IMR-90 (cell line): Measurements from ENCODE around the gene PLXNA4. TPM values are rescaled to one million over a fixed set of nuclear protein-coding genes. Genes with fewer than 3 reads are reported as not detected.
A peak's percentile ranks its signal among the peaks of the same experiment; 100 is the strongest.

Experiments used
- ATAC-seq: fragments of 200-7000 bp; cut with Tn5 transposase; 2 replicates; pipeline ENCODE4 v1.9.1; 2020; ENCODE audit warnings: low read depth, mild to moderate bottlenecking, moderate library complexity
- BruUV-seq: library from RNA; stranded (reverse); fragments of 400-500 nt; replicated peaks from 2 replicates; lab custom pipeline; 2021; lab: Mats Ljungman, UMichigan
- CTCF ChIA-PET: fragments of 300-600 bp; formaldehyde crosslinking; extraction: SDS; loops from one replicate; lab custom pipeline; 2021; ENCODE audit warnings: antibody characterized with exemption; lab: Yijun Ruan, JAX
- POLR2A ChIA-PET: fragments of 300-600 bp; sonication (Branson Sonifier 250); formaldehyde crosslinking; loops from one replicate; lab custom pipeline; 2022; ENCODE audit warnings: antibody characterized with exemption; ENCODE audit not compliant: unreplicated experiment; lab: Charles Lee
- DNase-seq: peaks from one replicate; pipeline ENCODE4 v3.0.0; 2013
- H2AFZ ChIP-seq: replicated peaks from 2 replicates; pipeline ENCODE3; 2013; ENCODE audit warnings: low read length, mild to moderate bottlenecking; ENCODE audit not compliant: poor library complexity
- H2AK5ac ChIP-seq: 2 replicates; pipeline ENCODE4 v1.6.1; 2013; ENCODE audit warnings: low read depth, low read length, inconsistent platforms
- H2AK9ac ChIP-seq: replicated peaks from 2 replicates; pipeline ENCODE3; 2013; ENCODE audit warnings: mild to moderate bottlenecking, low read depth, low read length, moderate library complexity; ENCODE audit not compliant: poor library complexity
- H2BK120ac ChIP-seq: 2 replicates; pipeline ENCODE4 v1.6.1; 2013; ENCODE audit warnings: low read depth, low read length, inconsistent platforms
- H2BK15ac ChIP-seq: 3 replicates; pipeline ENCODE4 v1.6.1; 2013; ENCODE audit warnings: low read depth, low read length, inconsistent platforms
- H2BK20ac ChIP-seq: 2 replicates; pipeline ENCODE4 v1.6.1; 2013; ENCODE audit warnings: low read depth, mild to moderate bottlenecking, inconsistent platforms, low read length, moderate library complexity
- H2BK5ac ChIP-seq: 2 replicates; pipeline ENCODE4 v1.6.1; 2013; ENCODE audit warnings: mild to moderate bottlenecking, low read depth, low read length, inconsistent platforms; ENCODE audit not compliant: poor library complexity, severe bottlenecking
- H3K14ac ChIP-seq: replicated peaks from 2 replicates; pipeline ENCODE4 v1.6.1; 2013; ENCODE audit warnings: low read depth, low read length, inconsistent platforms
- H3K18ac ChIP-seq: 2 replicates; pipeline ENCODE4 v1.6.1; 2013; ENCODE audit warnings: low read depth, low read length, control low read depth
- H3K23ac ChIP-seq: 2 replicates; pipeline ENCODE4 v1.6.1; 2013; ENCODE audit warnings: low read depth, low read length, inconsistent platforms
- H3K27ac ChIP-seq: 2 replicates; pipeline ENCODE4 v1.5.1; 2013; ENCODE audit warnings: mild to moderate bottlenecking, control low read depth, low read length; ENCODE audit not compliant: insufficient read depth
- H3K27me3 ChIP-seq: 2 replicates; pipeline ENCODE4 v1.6.1; 2013; ENCODE audit warnings: low read length; ENCODE audit not compliant: control insufficient read depth, insufficient read depth
- H3K36me3 ChIP-seq: 2 replicates; pipeline ENCODE4 v1.6.1; 2013; ENCODE audit warnings: low read length, mixed read lengths; ENCODE audit not compliant: control insufficient read depth, insufficient read depth
- H3K4ac ChIP-seq: 2 replicates; pipeline ENCODE4 v1.6.1; 2013; ENCODE audit warnings: low read depth, low read length, inconsistent platforms
- H3K4me1 ChIP-seq: 2 replicates; pipeline ENCODE4 v1.6.1; 2013; ENCODE audit warnings: low read length, mixed read lengths; ENCODE audit not compliant: control insufficient read depth, insufficient read depth
- H3K4me2 ChIP-seq: 2 replicates; pipeline ENCODE4 v1.6.1; 2013; ENCODE audit warnings: low read depth, mild to moderate bottlenecking, control low read depth, low read length, moderate library complexity
- H3K4me3 ChIP-seq: 2 replicates; pipeline ENCODE4 v1.5.1; 2013; ENCODE audit warnings: low read depth, mild to moderate bottlenecking, control low read depth, low read length, moderate library complexity; ENCODE audit not compliant: insufficient read depth
- H3K56ac ChIP-seq: 2 replicates; pipeline ENCODE4 v1.6.1; 2013; ENCODE audit warnings: low read length, inconsistent platforms; ENCODE audit not compliant: insufficient read depth; ENCODE audit errors: extremely low read depth
- H3K79me1 ChIP-seq, 2 experiments: 2 replicates each; pipeline ENCODE4 v1.6.1; 2013; ENCODE audit warnings: low read length in 2 of 2, inconsistent platforms in 1 of 2, low read depth in 1 of 2
- H3K9ac ChIP-seq: 2 replicates; pipeline ENCODE4 v1.6.1; 2013; ENCODE audit warnings: low read depth, low read length, control low read depth
- H3K9me1 ChIP-seq: 2 replicates; pipeline ENCODE4 v1.6.1; 2013; ENCODE audit warnings: low read length, inconsistent platforms; ENCODE audit not compliant: insufficient read depth
- H3K9me3 ChIP-seq: 2 replicates; pipeline ENCODE4 v1.6.1; 2013; ENCODE audit warnings: low read length; ENCODE audit not compliant: control insufficient read depth, insufficient read depth
- H4K20me1 ChIP-seq: 2 replicates; pipeline ENCODE4 v1.6.1; 2013; ENCODE audit warnings: low read length, inconsistent platforms; ENCODE audit not compliant: insufficient read depth
- H4K5ac ChIP-seq: 2 replicates; pipeline ENCODE4 v1.6.1; 2013; ENCODE audit warnings: mild to moderate bottlenecking, low read depth, low read length, control low read depth
- H4K8ac ChIP-seq, 2 experiments: 2 replicates each; pipeline ENCODE4 v1.6.1; 2013; ENCODE audit warnings: low read depth in 2 of 2, low read length in 2 of 2, control low read depth in 1 of 2, inconsistent platforms in 1 of 2
- H4K91ac ChIP-seq: 2 replicates; pipeline ENCODE4 v1.6.1; 2013; ENCODE audit warnings: low read depth, low read length, inconsistent platforms; ENCODE audit not compliant: insufficient read depth
- CEBPB ChIP-seq: IDR thresholded peaks from 2 replicates; pipeline ENCODE4 v1.6.1; 2012; ENCODE audit warnings: low read depth, low read length, improper control_type of control experiment
- CHD1 ChIP-seq: IDR thresholded peaks from 2 replicates; pipeline ENCODE4 v1.6.1; 2012; ENCODE audit warnings: low read depth, low read length, improper control_type of control experiment
- CTCF ChIP-seq: conservative IDR thresholded peaks from 2 replicates; pipeline ENCODE4 v1.5.1; 2012; ENCODE audit warnings: mild to moderate bottlenecking, low read depth, low read length, improper control_type of control experiment
- ELK1 ChIP-seq: fragments of 150-350 bp; IDR thresholded peaks from 2 replicates; pipeline ENCODE4 v1.6.1; 2016; ENCODE audit warnings: low read depth, mild to moderate bottlenecking, low read length, moderate library complexity, borderline replicate concordance
- MAFK ChIP-seq: IDR thresholded peaks from 2 replicates; pipeline ENCODE4 v1.6.1; 2012; ENCODE audit warnings: low read depth, low read length, improper control_type of control experiment
- POLR2A ChIP-seq: IDR thresholded peaks from 2 replicates; pipeline ENCODE4 v1.6.1; 2012; ENCODE audit warnings: mild to moderate bottlenecking, low read depth, low read length
- RCOR1 ChIP-seq: IDR thresholded peaks from 2 replicates; pipeline ENCODE4 v1.6.1; 2012; ENCODE audit warnings: mild to moderate bottlenecking, low read length, improper control_type of control experiment; ENCODE audit not compliant: insufficient replicate concordance
- WGBS, 2 experiments: methylation state at CpG; one replicate each; pipeline versions ENCODE4 v1.1.5 to v1.1.7; 2013; ENCODE audit warnings: missing lambda C conversion rate in 2 of 2; ENCODE audit not compliant: insufficient read length in 1 of 2; ENCODE audit errors: extremely low coverage in 2 of 2; 5-methylcytosine and 5-hydroxymethylcytosine counted together
- dilution Hi-C: fragments of 300-500 bp; cut with HindIII; formaldehyde crosslinking; loops from one replicate; pipeline ENCODE4 v1.14.3; 2018; ENCODE audit warnings: low sequenced_read_pairs; ENCODE audit not compliant: unreplicated experiment
- in situ Hi-C: fragments of 300-500 bp; cut with MboI; formaldehyde crosslinking; loops from 3 replicates; pipeline ENCODE4 v1.14.3; 2019; ENCODE audit warnings: low sequenced_read_pairs, inconsistent platforms, mixed read lengths
- intact Hi-C: fragments of 100-400 bp; cut with micrococcal nuclease; formaldehyde crosslinking; loops from 2 replicates; pipeline ENCODE4 v1.10.0; 2022
- polyA plus RNA-seq, 3 experiments: library from polyadenylated mRNA; depleted of rRNA; stranded (reverse); fragments of >200 nt; gene quantifications; 2 replicates each; pipeline ENCODE4 v1.2.3, GENCODE V29; 2012; ENCODE audit warnings: low replicate concordance in 1 of 3
- total RNA-seq: library from RNA; depleted of rRNA; stranded (reverse); fragments of >200 nt; gene quantifications from 2 replicates; pipeline ENCODE4 v1.2.3, GENCODE V29; 2012

The PLXNA4 gene
- total and polyA plus RNA-seq, 2 of the 4 experiments (the other 2 are of a cell fraction) = under 0.01 TPM

- TF ChIP-seq POLR2A (no peak), CEBPB (no peak), CHD1 (no peak), ELK1 (no peak), MAFK (no peak), CTCF (no peak), RCOR1 (no peak)
- Histone ChIP-seq H3K9ac (no peak overlapping the region), H2BK5ac (no peak overlapping the region), H2BK15ac (no peak overlapping the region), H2BK20ac (no peak overlapping the region), H3K27me3 (peaks cover 51% of the 10 kb centered on the region), H3K9me1 (no peaks in the 10 kb centered on the region), H3K4me1 (0 out of 2 replicates have a peak, but pooled peaks cover 2% of the 10 kb centered on the region), H3K56ac (no peak overlapping the region), H3K4ac (no peak overlapping the region), H3K9me3 (no peaks in the 10 kb centered on the region), H2AK9ac (no peak overlapping the region), H3K4me2 (no peak overlapping the region; the same call in 1 of the 2 replicates), H3K18ac (no peak overlapping the region), H4K20me1 (no peaks in the 10 kb centered on the region), H3K14ac (no peak overlapping the region), H3K36me3 (no peaks in the 10 kb centered on the region), H3K23ac (no peak overlapping the region), H2AFZ (peak overlapping the region; percentile 43), H4K8ac (no peak overlapping the region), H3K79me1 (no peaks in the 10 kb centered on the region), H2BK120ac (no peak overlapping the region), H3K27ac (no peak overlapping the region), H2AK5ac (no peak overlapping the region), H4K91ac (no peak overlapping the region), H4K5ac (no peak overlapping the region), H3K4me3 (no peak overlapping the region)
- CTCF ChIA-PET = interaction anchor here (0.6 to 0.9 kb wide), 3 partner anchors 55 to 286 kb away, joined by 3 to 5 read pairs (median 3); no protein-coding TSS in a partner anchor
- BruUV-seq = no TSS peak
- DNase-seq = peak; percentile 16
- POLR2A ChIA-PET = no interaction called here
- in situ Hi-C loops (loop anchor here (10.0 to 25.0 kb wide), 2 partner anchors 253 to 615 kb away; no protein-coding TSS in a partner anchor), dilution Hi-C loops (no loop called here), intact Hi-C loops (no loop called here)
- ATAC-seq = peak; percentile 66
- WGBS, 2 experiments = 10% methylated on average over 6 of the region's 65 CpGs; no CpG with 5 or more reads in 1 of the 2 experiments
These were observed 1.2 kb upstream of the PLXNA4 start for GRCh38 chr7:132577206-132578049.
